ENCODE data around the gene PLAC8L1.
A peak's percentile ranks its signal among the peaks of the same experiment; 100 is the strongest.

Gene PLAC8L1

GRCh38 chr5:146042628-146043279 lies 62.6 kb downstream of the PLAC8L1 start:
- no peak for DNase-seq (ENCODE audit: low read depth, low spot score)

- peak; percentile 25 for DNase-seq (ENCODE audit: low read depth, low spot score)
Measured at GRCh38 chr5:146041180-146041789, 64.1 kb downstream of the PLAC8L1 start.

GRCh38 chr5:146040527-146040926 lies 64.8 kb downstream of the PLAC8L1 start:
- DNase-seq (ENCODE audit: low read depth, low spot score): no peak

- DNase-seq (ENCODE audit: low read depth, low spot score): no peak
Measured at GRCh38 chr5:146039420-146039819, 66.0 kb downstream of the PLAC8L1 start.

- no peak for DNase-seq (ENCODE audit: low read depth, low spot score)
Measured at GRCh38 chr5:146034605-146035004, 70.8 kb downstream of the PLAC8L1 start.

Data from ELF-1 (cell line).